NCI-H1092 (cell line): ENCODE results near the gene PLS1.
"Not testable (repeated sequence)": the region's sequence is repeated elsewhere in the genome, so short reads cannot be mapped to it uniquely, and the experiment has no call there.

ENCODE experiments used
- DNase-seq: peaks from one replicate; lab custom pipeline; 2025; lab: John Stamatoyannopoulos, UW

PLS1 gene

GRCh38 chr3:142693136-142693853 is 97.1 kb downstream of the PLS1 start:
- DNase-seq, result no peak

- DNase-seq, result no peak
Measured at GRCh38 chr3:142694225-142694624, 98.0 kb downstream of the PLS1 start.

- no peak for DNase-seq
Measured at GRCh38 chr3:142705198-142705597, 109.0 kb downstream of the PLS1 start.

- DNase-seq, result no peak
Measured at GRCh38 chr3:142706321-142707127, 110.3 kb downstream of the PLS1 start.

GRCh38 chr3:142709207-142709606 is 113.0 kb downstream of the PLS1 start:
- DNase-seq, result no peak

GRCh38 chr3:142714882-142715281 is 118.7 kb downstream of the PLS1 start:
- not testable (repeated sequence) for DNase-seq

- DNase-seq, result no peak
Measured at GRCh38 chr3:142716102-142716501, 119.9 kb downstream of the PLS1 start.

- DNase-seq, result no peak
Measured at GRCh38 chr3:142723665-142723967, 127.4 kb downstream of the PLS1 start.

GRCh38 chr3:142723968-142724681 is 127.9 kb downstream of the PLS1 start, which contains the start of gene TRPC1:
Gene TRPC1, plus strand, starts transcription at chr3:142724034. Its CDS starts 526 bp downstream, at chr3:142724560.
- DNase-seq, result peak; percentile 79

GRCh38 chr3:142724682-142725356 is 128.6 kb downstream of the PLS1 start:
- peak; percentile 23 for DNase-seq

- DNase-seq, result no peak
Measured at GRCh38 chr3:142725357-142725739, 129.2 kb downstream of the PLS1 start.

- no peak for DNase-seq
Measured at GRCh38 chr3:142726017-142726416, 129.8 kb downstream of the PLS1 start.

GRCh38 chr3:142732066-142732465 is 135.9 kb downstream of the PLS1 start:
- no peak for DNase-seq

- DNase-seq, result no peak
Measured at GRCh38 chr3:142734834-142735233, 138.6 kb downstream of the PLS1 start.

- DNase-seq, result no peak
Measured at GRCh38 chr3:142735462-142735861, 139.3 kb downstream of the PLS1 start.

GRCh38 chr3:142738396-142738795 is 142.2 kb downstream of the PLS1 start:
- DNase-seq, result no peak

GRCh38 chr3:142746646-142747045 is 150.5 kb downstream of the PLS1 start:
- no peak for DNase-seq

GRCh38 chr3:142750531-142750930 is 154.3 kb downstream of the PLS1 start:
- DNase-seq, result not testable (repeated sequence)

- DNase-seq, result not testable (repeated sequence)
Measured at GRCh38 chr3:142752605-142753004, 156.4 kb downstream of the PLS1 start.

- DNase-seq, result no peak
Measured at GRCh38 chr3:142754494-142754893, 158.3 kb downstream of the PLS1 start.
